Hematopoietic multipotent progenitor cell (in vitro differentiated cells): ENCODE measurements around the gene GLDN. TPM values are rescaled to one million over a fixed set of nuclear protein-coding genes. Genes with fewer than 3 reads are reported as not detected.
"Not testable (repeated sequence)": the region's sequence is repeated elsewhere in the genome, so short reads cannot be mapped to it uniquely, and the experiment has no call there.

Source experiments
- DNase-seq, 3 donors: peaks; one replicate each; pipeline ENCODE4 v3.0.0-alpha.2; 2011 to 2015; ENCODE audit warnings: low read depth in 2 of 3, low spot score in 2 of 3
- small RNA-seq: library from RNA; depleted of rRNA; stranded (forward); fragments of <200 nt; gene quantifications from one replicate; pipeline ENCODE3, GENCODE V24; 2012
- total RNA-seq: library from RNA; depleted of rRNA; stranded (reverse); fragments of >200 nt; gene quantifications from one replicate; pipeline ENCODE4 v1.2.3, GENCODE V29; 2012

The GLDN gene
- total RNA-seq, 1 donor: under 0.01 TPM

GRCh38 chr15:51425517-51426040, 84.1 kb downstream of the GLDN start:
- no peak for DNase-seq

- DNase-seq: no peak
Measured at GRCh38 chr15:51438526-51438925, 97.1 kb downstream of the GLDN start.

GRCh38 chr15:51443282-51443914, 101.9 kb downstream of the GLDN start:
- DNase-seq: no peak

GRCh38 chr15:51444112-51444511, 102.7 kb downstream of the GLDN start:
- DNase-seq: no peak

GRCh38 chr15:51444807-51445206, 103.4 kb downstream of the GLDN start:
- DNase-seq: no peak

- DNase-seq: not testable (repeated sequence)
Measured at GRCh38 chr15:51446029-51446744, 104.7 kb downstream of the GLDN start.

GRCh38 chr15:51447855-51448621, 106.6 kb downstream of the GLDN start:
- DNase-seq: no peak

GRCh38 chr15:51448622-51449399, 107.4 kb downstream of the GLDN start:
- DNase-seq: no peak

- no peak for DNase-seq
Measured at GRCh38 chr15:51450001-51450400, 108.5 kb downstream of the GLDN start.

Small RNA genes lying within 50 kb of the gene (small RNA-seq; reads per million reads assigned to genes)
- gene AC020891.4: not detected
- gene MIR7973-1: not detected

Other genes starting within 250 kb of the GLDN start
- gene TNFAIP8L3, start 246.7 kb upstream of the GLDN start, total RNA-seq: not detected
- not detected for gene CYP19A1, start 3.1 kb upstream of the GLDN start, total RNA-seq